ENCODE measurements around the gene PIP5K1C. TPM values are rescaled to one million over a fixed set of nuclear protein-coding genes. Genes with fewer than 3 reads are reported as not detected.
"Not testable (repeated sequence)": the region's sequence is repeated elsewhere in the genome, so short reads cannot be mapped to it uniquely, and the experiment has no call there.

The PIP5K1C gene
- total and polyA plus RNA-seq, 10 of the 15 experiments (the other 5 are each of a cell fraction or from before 2014, with no cell fraction given): 0.39 to 19.6 (median 5.3) TPM

DNA sequence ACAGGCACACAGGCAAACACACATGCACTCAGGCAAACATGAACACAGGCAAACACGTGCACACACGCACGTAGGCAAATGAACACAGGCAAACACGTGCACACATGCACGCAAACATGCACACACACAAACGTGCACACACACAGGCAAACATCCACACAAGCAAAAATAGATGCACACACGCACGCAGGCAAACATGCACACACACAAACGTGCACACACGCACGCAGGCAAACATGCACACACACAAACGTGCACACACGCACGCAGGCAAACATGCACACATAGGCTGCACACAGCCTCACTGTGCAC is 33.8 kb downstream of the PIP5K1C start:
- FAIRE-seq; H3K4me3 ChIP-seq; H2AFZ ChIP-seq (ENCODE audit: control insufficient read depth, low read depth, low read length); H4K20me1 ChIP-seq (ENCODE audit: control insufficient read depth, insufficient read depth); DNase-seq (ENCODE audit: low read depth, low spot score); H3K9ac ChIP-seq (ENCODE audit: control insufficient read depth, insufficient read depth, low read length); H3K79me2 ChIP-seq (ENCODE audit: control insufficient read depth, insufficient read depth, low read length); H3K4me2 ChIP-seq (ENCODE audit: control insufficient read depth, insufficient read depth); H3K9me3 ChIP-seq (replicated peaks; ENCODE audit: control insufficient read depth, insufficient read depth, low read length); H3K36me3 ChIP-seq (ENCODE audit: control insufficient read depth in 2 of 2, insufficient read depth in 2 of 2, low read length in 1 of 2); H3K27ac ChIP-seq (ENCODE audit: control insufficient read depth, insufficient read depth); SMC1A ChIA-PET (ENCODE audit: uncharacterized antibody, unreplicated experiment); ATAC-seq; BruUV-seq (replicated peaks); H3K27me3 ChIP-seq (replicated peaks in 1 of 2; ENCODE audit: control insufficient read depth in 2 of 2, insufficient read depth in 2 of 2, low read length in 1 of 2); intact Hi-C loops (cut with micrococcal nuclease; ENCODE audit: unreplicated experiment): not testable (repeated sequence)
- 93% methylated on average over 14 of the region's 14 CpGs for WGBS (ENCODE audit: insufficient coverage, insufficient replicate concordance, low lambda C conversion rate, missing lambda C conversion rate)
- TF ChIP-seq TARDBP (IDR thresholded peaks at IDR 0.05; ENCODE audit: borderline replicate concordance): 0 out of 2 replicates have a peak, but pooled peaks have one; percentile 12
- peak; percentile 39; the same call in 1 of the 2 replicates for TF ChIP-seq POLR2A (IDR thresholded peaks at IDR 0.05; ENCODE audit: low read depth, low read length)
- TF ChIP-seq NR2C2 (IDR thresholded peaks at IDR 0.05; ENCODE audit: borderline replicate concordance, control insufficient read depth, insufficient read length, low read depth): peak; percentile 32
- POLR2A ChIA-PET: interaction anchor here (0.6 kb wide), 1 partner anchor 331 kb away, joined by 3 read pairs; no protein-coding TSS in a partner anchor
- H3K4me1 ChIP-seq (ENCODE audit: control insufficient read depth, insufficient read depth, low read length): peaks cover 17% of the 10 kb centered on the region
- RAD21 ChIA-PET (ENCODE audit: unreplicated experiment): interaction anchor here (0.6 to 2.2 kb wide), 3 partner anchors 24 to 40 kb away, joined by 3 to 6 read pairs (median 4); no protein-coding TSS in a partner anchor
- CTCF ChIA-PET: interaction anchor here (0.8 to 3.8 kb wide), 5 partner anchors 32 to 121 kb away, joined by 3 to 22 read pairs (median 3); partner anchors contain the start of gene PIP5K1C
- in situ Hi-C loops (cut with MboI): loop anchor here (10.0 kb wide), 1 partner anchor 538 kb away; no protein-coding TSS in a partner anchor

- intact Hi-C loops (cut with micrococcal nuclease; ENCODE audit: unreplicated experiment): loop anchor here (1.0 kb wide), 1 partner anchor 40 kb away; no protein-coding TSS in a partner anchor
- ChIA-PET RAD21 (ENCODE audit: unreplicated experiment) (interaction anchor here (0.6 to 2.2 kb wide), 4 partner anchors 25 to 322 kb away, joined by 3 to 6 read pairs (median 4); no protein-coding TSS in a partner anchor), CTCF (interaction anchor here (0.7 to 3.8 kb wide), 7 partner anchors 21 to 121 kb away, joined by 3 to 22 read pairs (median 3); partner anchors contain the start of genes PIP5K1C and TJP3), POLR2A (interaction anchor here (0.6 kb wide), 1 partner anchor 332 kb away, joined by 3 read pairs; no protein-coding TSS in a partner anchor), SMC1A (ENCODE audit: uncharacterized antibody, unreplicated experiment) (interaction anchor here (1.0 kb wide), 1 partner anchor 360 kb away, joined by 3 read pairs; no protein-coding TSS in a partner anchor)
- peak; percentile 96 for ATAC-seq
- no peak overlapping the region for H2AFZ ChIP-seq (ENCODE audit: control insufficient read depth, low read depth, low read length)
- BruUV-seq (replicated peaks): no TSS peak
- no peak for FAIRE-seq
- WGBS (ENCODE audit: insufficient coverage, insufficient replicate concordance, low lambda C conversion rate, missing lambda C conversion rate): 15% methylated on average over 36 of the region's 40 CpGs
- no peaks in the 10 kb centered on the region for H4K20me1 ChIP-seq (ENCODE audit: control insufficient read depth, insufficient read depth)
- H3K4me2 ChIP-seq (ENCODE audit: control insufficient read depth, insufficient read depth): peak overlapping the region; percentile 76
- H3K27me3 ChIP-seq (replicated peaks in 1 of 2; ENCODE audit: control insufficient read depth in 2 of 2, insufficient read depth in 2 of 2, low read length in 1 of 2): no peaks in the 10 kb centered on the region
- peaks cover 11% of the 10 kb centered on the region for H3K4me1 ChIP-seq (ENCODE audit: control insufficient read depth, insufficient read depth, low read length)
- no peaks in the 10 kb centered on the region; the same call in 2 of the 3 replicates for H3K9me3 ChIP-seq (replicated peaks; ENCODE audit: control insufficient read depth, insufficient read depth, low read length)
- no peak overlapping the region; the same call in 1 of the 2 replicates for H3K27ac ChIP-seq (ENCODE audit: control insufficient read depth, insufficient read depth)
- in situ Hi-C loops (cut with MboI): loop anchor here (10.0 kb wide), 1 partner anchor 539 kb away; no protein-coding TSS in a partner anchor
- H3K9ac ChIP-seq (ENCODE audit: control insufficient read depth, insufficient read depth, low read length): no peak overlapping the region
- DNase-seq (ENCODE audit: low read depth, low spot score): no peak
- no peaks in the 10 kb centered on the region for H3K79me2 ChIP-seq (ENCODE audit: control insufficient read depth, insufficient read depth, low read length)
- H3K4me3 ChIP-seq: no peak overlapping the region
- peaks cover 0 to 4% of the 10 kb centered on the region in 2 experiments; a peak in 3 of 4 replicates for H3K36me3 ChIP-seq (ENCODE audit: control insufficient read depth in 2 of 2, insufficient read depth in 2 of 2, low read length in 1 of 2)
- TF ChIP-seq RAD21 (IDR thresholded peaks at IDR 0.05; ENCODE audit: insufficient read depth, low read depth, low read length): peak; percentile 84
- peak; percentile 23; the same call in 1 of the 2 replicates for TF ChIP-seq TARDBP (IDR thresholded peaks at IDR 0.05; ENCODE audit: borderline replicate concordance)
- peak; percentile 85 for TF ChIP-seq NR2F1 (conservative IDR thresholded peaks at IDR 0.05)
- TF ChIP-seq RUNX3 (IDR thresholded peaks at IDR 0.05; ENCODE audit: low read length): no peak
- TF ChIP-seq ETV6 (conservative IDR thresholded peaks at IDR 0.05 in 1 of 2, IDR thresholded peaks at IDR 0.05 in 1 of 2; ENCODE audit: borderline replicate concordance in 1 of 2, low read depth in 1 of 2): no peak
- no peak for TF ChIP-seq WRNIP1 (IDR thresholded peaks at IDR 0.05; ENCODE audit: borderline replicate concordance, low read depth, low read length)
- TF ChIP-seq RELA (IDR thresholded peaks at IDR 0.05; ENCODE audit: borderline replicate concordance, partially characterized antibody): peak; percentile 54
- TF ChIP-seq ZNF274 (IDR thresholded peaks at IDR 0.05; ENCODE audit: insufficient read depth, insufficient read length): no peak
- 0 out of 2 replicates have a peak, but pooled peaks have one; percentile 34 for TF ChIP-seq TCF3 (IDR thresholded peaks at IDR 0.05; ENCODE audit: borderline replicate concordance, insufficient read depth, low read depth, low read length)
- TF ChIP-seq SIX5 (IDR thresholded peaks at IDR 0.05; ENCODE audit: low read depth, low read length, severe bottlenecking): no peak
- 0 out of 2 replicates have a peak, but pooled peaks have one; percentile 19 for TF ChIP-seq BACH1 (IDR thresholded peaks at IDR 0.05; ENCODE audit: borderline replicate concordance)
- TF ChIP-seq YY1 (IDR thresholded peaks at IDR 0.05; ENCODE audit: low read depth, low read length): peak; percentile 88
These were observed 34.4 kb downstream of the PIP5K1C start for GRCh38 chr19:3665681-3666544.
